ENCODE measurements around the gene C17orf50.

DNA sequence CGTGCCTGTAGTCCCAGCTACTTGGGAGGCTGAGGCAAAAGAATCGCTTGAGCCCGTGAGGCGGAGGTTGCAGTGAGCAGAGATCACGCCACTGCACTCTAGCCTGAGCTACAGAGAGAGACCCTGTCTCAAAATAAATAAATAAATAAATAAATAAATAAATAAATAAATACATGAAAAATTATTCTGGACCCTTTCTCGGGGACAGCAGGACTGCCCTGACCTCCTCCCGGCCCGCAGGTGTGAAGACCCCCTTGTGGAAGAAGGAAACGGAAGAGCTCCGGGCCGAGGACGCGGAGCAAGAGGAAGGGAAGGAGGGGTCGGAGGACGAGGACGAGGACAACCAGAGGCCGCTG is 3.1 kb downstream of the C17orf50 start:
- TF ChIP-seq, protein P1, sequence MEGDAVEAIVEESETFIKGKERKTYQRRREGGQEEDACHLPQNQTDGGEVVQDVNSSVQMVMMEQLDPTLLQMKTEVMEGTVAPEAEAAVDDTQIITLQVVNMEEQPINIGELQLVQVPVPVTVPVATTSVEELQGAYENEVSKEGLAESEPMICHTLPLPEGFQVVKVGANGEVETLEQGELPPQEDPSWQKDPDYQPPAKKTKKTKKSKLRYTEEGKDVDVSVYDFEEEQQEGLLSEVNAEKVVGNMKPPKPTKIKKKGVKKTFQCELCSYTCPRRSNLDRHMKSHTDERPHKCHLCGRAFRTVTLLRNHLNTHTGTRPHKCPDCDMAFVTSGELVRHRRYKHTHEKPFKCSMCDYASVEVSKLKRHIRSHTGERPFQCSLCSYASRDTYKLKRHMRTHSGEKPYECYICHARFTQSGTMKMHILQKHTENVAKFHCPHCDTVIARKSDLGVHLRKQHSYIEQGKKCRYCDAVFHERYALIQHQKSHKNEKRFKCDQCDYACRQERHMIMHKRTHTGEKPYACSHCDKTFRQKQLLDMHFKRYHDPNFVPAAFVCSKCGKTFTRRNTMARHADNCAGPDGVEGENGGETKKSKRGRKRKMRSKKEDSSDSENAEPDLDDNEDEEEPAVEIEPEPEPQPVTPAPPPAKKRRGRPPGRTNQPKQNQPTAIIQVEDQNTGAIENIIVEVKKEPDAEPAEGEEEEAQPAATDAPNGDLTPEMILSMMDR (IDR thresholded peaks at IDR 0.05; ENCODE audit: insufficient read depth, low read length, poor library complexity, severe bottlenecking), result no peak
- no peak for TF ChIP-seq EZH2phosphoT487 (conservative IDR thresholded peaks at IDR 0.05; ENCODE audit: low read length)
